PC-9 (cell line): ENCODE measurements around the gene IL11RA. TPM values are rescaled to one million over a fixed set of nuclear protein-coding genes. Genes with fewer than 3 reads are reported as not detected.
A peak's percentile ranks its signal among the peaks of the same experiment; 100 is the strongest.

ENCODE experiments used
- BruUV-seq: library from RNA; stranded (reverse); fragments of 400-500 nt; replicated peaks from 2 replicates; lab custom pipeline; 2021; lab: Mats Ljungman, UMichigan
- CTCF ChIA-PET: fragments of 300-600 bp; sonication (Branson Sonifier 250); formaldehyde crosslinking; loops from one replicate; lab custom pipeline; 2022; ENCODE audit warnings: antibody characterized with exemption; lab: Charles Lee
- POLR2A ChIA-PET: fragments of 300-600 bp; sonication (Branson Sonifier 250); formaldehyde crosslinking; loops from one replicate; lab custom pipeline; 2022; ENCODE audit warnings: antibody characterized with exemption; ENCODE audit not compliant: unreplicated experiment; lab: Charles Lee
- DNase-seq, 2 experiments: peaks; one replicate each; pipeline versions ENCODE4 v3.0.0 to v3.0.0-alpha.2; 2015 to 2022; ENCODE audit warnings: mixed read lengths in 1 of 2
- H2AFZ ChIP-seq: fragments of 200-600 bp; sonication (generic); 2 replicates; pipeline ENCODE4 v1.8.1; 2017; ENCODE audit warnings: antibody characterized with exemption
- H3F3A ChIP-seq: fragments of 200-600 bp; sonication (generic); 2 replicates; pipeline ENCODE4 v1.8.1; 2017; ENCODE audit warnings: antibody characterized with exemption, mild to moderate bottlenecking, low read depth; ENCODE audit not compliant: insufficient read depth
- H3K27ac ChIP-seq: fragments of 200-600 bp; sonication (generic); 2 replicates; pipeline ENCODE4 v1.6.1; 2016; ENCODE audit warnings: mixed run types
- H3K27me3 ChIP-seq: fragments of 200-600 bp; sonication (generic); 2 replicates; pipeline ENCODE4 v1.6.1; 2016; ENCODE audit warnings: low read depth, mixed run types; ENCODE audit not compliant: insufficient read depth
- H3K36me3 ChIP-seq: fragments of 200-600 bp; sonication (generic); 2 replicates; pipeline ENCODE4 v1.6.1; 2016; ENCODE audit warnings: low read depth, mixed run types
- H3K4me1 ChIP-seq: fragments of 200-600 bp; sonication (generic); replicated peaks from 2 replicates; pipeline ENCODE4 v1.6.1; 2016; ENCODE audit warnings: mixed run types; ENCODE audit not compliant: insufficient read depth
- H3K4me2 ChIP-seq: fragments of 200-600 bp; sonication (generic); 2 replicates; pipeline ENCODE4 v1.6.1; 2017; ENCODE audit warnings: mixed run types
- H3K4me3 ChIP-seq: fragments of 200-600 bp; sonication (generic); 2 replicates; pipeline ENCODE4 v1.6.1; 2016; ENCODE audit warnings: mixed run types
- H3K79me2 ChIP-seq: fragments of 200-600 bp; sonication (generic); 2 replicates; pipeline ENCODE4 v1.6.1; 2017; ENCODE audit warnings: low read depth, mixed run types
- H3K9me2 ChIP-seq: fragments of 200-600 bp; sonication (generic); 2 replicates; pipeline ENCODE4 v1.8.1; 2017; ENCODE audit warnings: mild to moderate bottlenecking; ENCODE audit not compliant: insufficient read depth
- H3K9me3 ChIP-seq: fragments of 200-600 bp; sonication (generic); 2 replicates; pipeline ENCODE4 v1.8.1; 2016; ENCODE audit warnings: low read depth; ENCODE audit not compliant: insufficient read depth
- H4K20me1 ChIP-seq: fragments of 200-600 bp; sonication (generic); 2 replicates; pipeline ENCODE4 v1.8.1; 2017; ENCODE audit not compliant: insufficient read depth
- EZH2 ChIP-seq: fragments of 200-600 bp; sonication (generic); IDR thresholded peaks from 2 replicates; pipeline ENCODE4 v1.8.0; 2017; ENCODE audit warnings: antibody characterized with exemption, low read depth
- intact Hi-C: fragments of 100-400 bp; cut with micrococcal nuclease; formaldehyde crosslinking; loops from one replicate; pipeline ENCODE4 v1.10.0; 2022; ENCODE audit not compliant: unreplicated experiment
- total RNA-seq: library from RNA; stranded (reverse); gene quantifications from 2 replicates; pipeline ENCODE4 v1.2.3, GENCODE V29; 2021
- TF ChIP-seq, protein P1 (sequence below): fragments of 200-600 bp; sonication (generic); conservative IDR thresholded peaks from 2 replicates; pipeline ENCODE4 v1.6.1; 2017; ENCODE audit warnings: mixed run types, antibody characterized with exemption, mild to moderate bottlenecking, moderate library complexity

The IL11RA gene
- total RNA-seq, 1 experiment from 2014 or later: 8.7 TPM

DNA sequence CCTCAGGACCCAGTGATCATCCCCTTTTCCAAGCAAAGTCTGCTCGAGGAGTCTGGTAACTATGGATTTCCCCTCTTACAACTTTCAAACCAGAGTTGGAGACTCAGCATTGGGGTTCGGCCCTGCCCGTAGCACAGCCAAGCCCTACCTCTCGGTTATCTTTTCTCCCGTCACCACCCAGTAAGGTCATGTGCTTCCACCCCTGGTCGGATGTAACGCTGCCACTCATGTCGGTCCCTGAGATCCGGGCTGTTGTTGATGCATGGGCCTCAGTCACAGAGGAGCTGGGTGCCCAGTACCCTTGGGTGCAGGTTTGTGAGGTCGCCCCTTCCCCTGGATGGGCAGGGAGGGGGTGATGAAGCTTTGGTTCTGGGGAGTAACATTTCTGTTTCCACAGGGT is 4.3 kb upstream of the IL11RA start:
- H3K4me3 ChIP-seq: peak overlapping the region; percentile 71
- BruUV-seq: TSS peak; percentile 44

DNA sequence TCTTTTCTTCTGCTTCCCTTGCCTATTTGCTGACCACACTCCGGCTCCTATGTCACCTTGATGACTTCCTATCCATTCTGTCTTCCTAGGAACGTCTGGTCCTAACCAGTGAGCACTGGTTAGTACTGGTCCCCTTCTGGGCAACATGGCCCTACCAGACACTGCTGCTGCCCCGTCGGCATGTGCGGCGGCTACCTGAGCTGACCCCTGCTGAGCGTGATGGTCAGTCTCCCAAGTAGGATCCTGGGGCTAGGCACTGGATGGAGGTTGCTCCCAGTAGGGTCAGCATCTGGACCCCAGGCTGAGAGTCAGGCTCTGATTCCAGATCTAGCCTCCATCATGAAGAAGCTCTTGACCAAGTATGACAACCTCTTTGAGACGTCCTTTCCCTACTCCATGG is 3.3 kb upstream of the IL11RA start:
- Histone ChIP-seq H3K4me2 (no peak overlapping the region), H3K9me3 (no peaks in the 10 kb centered on the region), H4K20me1 (no peaks in the 10 kb centered on the region; the same call in 1 of the 2 replicates), H2AFZ (no peak overlapping the region), H3K4me3 (no peak overlapping the region), H3K4me1 (peaks cover 28% of the 10 kb centered on the region), H3K79me2 (peaks cover 10% of the 10 kb centered on the region; the same call in 1 of the 2 replicates), H3K36me3 (no peaks in the 10 kb centered on the region), H3F3A (peaks cover 11% of the 10 kb centered on the region; the same call in 1 of the 2 replicates), H3K9me2 (no peaks in the 10 kb centered on the region), H3K27me3 (no peaks in the 10 kb centered on the region), H3K27ac (no peak overlapping the region)
- DNase-seq: no peak
- no peak for TF ChIP-seq EZH2
- TF ChIP-seq, protein P1, sequence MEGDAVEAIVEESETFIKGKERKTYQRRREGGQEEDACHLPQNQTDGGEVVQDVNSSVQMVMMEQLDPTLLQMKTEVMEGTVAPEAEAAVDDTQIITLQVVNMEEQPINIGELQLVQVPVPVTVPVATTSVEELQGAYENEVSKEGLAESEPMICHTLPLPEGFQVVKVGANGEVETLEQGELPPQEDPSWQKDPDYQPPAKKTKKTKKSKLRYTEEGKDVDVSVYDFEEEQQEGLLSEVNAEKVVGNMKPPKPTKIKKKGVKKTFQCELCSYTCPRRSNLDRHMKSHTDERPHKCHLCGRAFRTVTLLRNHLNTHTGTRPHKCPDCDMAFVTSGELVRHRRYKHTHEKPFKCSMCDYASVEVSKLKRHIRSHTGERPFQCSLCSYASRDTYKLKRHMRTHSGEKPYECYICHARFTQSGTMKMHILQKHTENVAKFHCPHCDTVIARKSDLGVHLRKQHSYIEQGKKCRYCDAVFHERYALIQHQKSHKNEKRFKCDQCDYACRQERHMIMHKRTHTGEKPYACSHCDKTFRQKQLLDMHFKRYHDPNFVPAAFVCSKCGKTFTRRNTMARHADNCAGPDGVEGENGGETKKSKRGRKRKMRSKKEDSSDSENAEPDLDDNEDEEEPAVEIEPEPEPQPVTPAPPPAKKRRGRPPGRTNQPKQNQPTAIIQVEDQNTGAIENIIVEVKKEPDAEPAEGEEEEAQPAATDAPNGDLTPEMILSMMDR: no peak
- ChIA-PET CTCF (no interaction called here), POLR2A (no interaction called here)
- intact Hi-C loops: no loop called here
- BruUV-seq: no TSS peak

More for the DNA sequence above, 4.3 kb upstream of the IL11RA start:
- Histone ChIP-seq H4K20me1 (no peaks in the 10 kb centered on the region; the same call in 1 of the 2 replicates), H3K27me3 (no peaks in the 10 kb centered on the region), H3K9me3 (no peaks in the 10 kb centered on the region), H3K4me1 (peaks cover 25% of the 10 kb centered on the region), H3F3A (peaks cover 11% of the 10 kb centered on the region; the same call in 1 of the 2 replicates), H3K36me3 (no peaks in the 10 kb centered on the region), H3K27ac (no peak overlapping the region), H3K4me2 (peak overlapping the region; percentile 88), H3K9me2 (no peaks in the 10 kb centered on the region), H2AFZ (no peak overlapping the region), H3K79me2 (peaks cover 10% of the 10 kb centered on the region; the same call in 1 of the 2 replicates)
- TF ChIP-seq EZH2: no peak
- TF ChIP-seq, protein P1: no peak
- ChIA-PET POLR2A (interaction anchor here (0.6 kb wide), 1 partner anchor 1010 kb away, joined by 3 read pairs; the partner anchor contains the start of genes CCDC107 and RMRP), CTCF (no interaction called here)
- DNase-seq: no peak
- intact Hi-C loops: loop anchor here (2.0 kb wide), 1 partner anchor 17 kb away; no protein-coding TSS in a partner anchor

DNA sequence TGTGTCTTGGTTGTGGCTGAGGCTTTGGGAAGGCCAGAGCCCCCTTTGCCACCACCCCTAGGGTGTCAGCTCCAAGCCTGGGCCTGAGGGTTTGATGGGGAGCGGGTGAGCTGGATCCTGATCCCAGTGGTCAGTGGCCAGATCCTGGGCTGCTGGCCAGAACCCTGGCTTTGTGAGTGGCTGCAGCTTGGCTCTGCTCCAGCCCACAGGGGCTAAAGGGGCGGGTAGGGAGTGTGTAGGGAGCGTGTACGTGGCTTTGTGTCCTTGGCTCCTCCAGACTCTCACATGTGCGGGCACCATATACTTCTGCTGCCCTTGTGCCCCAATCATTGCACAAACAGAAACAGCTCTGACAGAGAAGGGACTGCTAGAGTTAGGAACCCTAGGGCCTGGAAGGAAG is 1.2 kb upstream of the IL11RA start:
- H3K4me3 ChIP-seq: no peak overlapping the region
- H3K4me1 ChIP-seq: peaks cover 23% of the 10 kb centered on the region
- BruUV-seq: no TSS peak
- H3K36me3 ChIP-seq: no peaks in the 10 kb centered on the region
- H3K79me2 ChIP-seq: peaks cover 10% of the 10 kb centered on the region; the same call in 1 of the 2 replicates
- no peak overlapping the region for H3K4me2 ChIP-seq
- no peak for TF ChIP-seq EZH2
- TF ChIP-seq, protein P1: no peak
- intact Hi-C loops: no loop called here
- ChIA-PET POLR2A (interaction anchor here (0.6 kb wide), 1 partner anchor 14 kb away, joined by 3 read pairs; no protein-coding TSS in a partner anchor), CTCF (interaction anchor here (0.5 kb wide), 1 partner anchor 37 kb away, joined by 3 read pairs; no protein-coding TSS in a partner anchor)
- H3K9me2 ChIP-seq: no peaks in the 10 kb centered on the region
- H3K27ac ChIP-seq: no peak overlapping the region
- peaks cover 11% of the 10 kb centered on the region; the same call in 1 of the 2 replicates for H3F3A ChIP-seq
- H3K27me3 ChIP-seq: no peaks in the 10 kb centered on the region
- H3K9me3 ChIP-seq: no peaks in the 10 kb centered on the region
- no peak for DNase-seq
- no peaks in the 10 kb centered on the region; the same call in 1 of the 2 replicates for H4K20me1 ChIP-seq
- no peak overlapping the region for H2AFZ ChIP-seq
